Activated CD8-positive, alpha-beta T cell treated with anti-CD3 and anti-CD28 coated beads, Interleukin-2, amount 10 ng/mL, durations not matched to agents 7 days and 5 days (primary cell): ENCODE results near the gene TNFAIP3. TPM values are rescaled to one million over a fixed set of nuclear protein-coding genes. Genes with fewer than 3 reads are reported as not detected.
"Not testable (repeated sequence)": the region's sequence is repeated elsewhere in the genome, so short reads cannot be mapped to it uniquely, and the experiment has no call there.

Experiments used
- ATAC-seq: fragments of 150-1000 bp; cut with Tn5 transposase; one replicate; pipeline ENCODE4 v1.10.0; 2021; ENCODE audit warnings: moderate library complexity
- CTCF ChIA-PET: fragments of 350-600 bp; sonication (Branson Sonifier 250); formaldehyde crosslinking; loops from one replicate; lab custom pipeline; 2021; ENCODE audit warnings: antibody characterized with exemption; lab: Charles Lee
- POLR2A ChIA-PET: fragments of 350-600 bp; sonication (Branson Sonifier 250); formaldehyde crosslinking; loops from one replicate; lab custom pipeline; 2021; ENCODE audit warnings: antibody characterized with exemption; lab: Charles Lee
- DNase-seq: peaks from one replicate; pipeline ENCODE4 v3.0.0-alpha.2; 2020
- H3K27ac Mint-ChIP-seq: one replicate; pipeline ENCODE4 v1.8.0; 2021; ENCODE audit warnings: mild to moderate bottlenecking, mixed read lengths
- H3K27me3 Mint-ChIP-seq: one replicate; pipeline ENCODE4 v1.8.0; 2021; ENCODE audit warnings: low read depth, mixed read lengths
- H3K36me3 Mint-ChIP-seq: one replicate; pipeline ENCODE4 v1.8.0; 2021; ENCODE audit warnings: low read depth, mixed read lengths
- H3K4me1 Mint-ChIP-seq: one replicate; pipeline ENCODE4 v1.8.0; 2021; ENCODE audit warnings: low read depth, mixed read lengths
- H3K4me3 Mint-ChIP-seq: one replicate; pipeline ENCODE4 v1.8.0; 2021; ENCODE audit warnings: mild to moderate bottlenecking, mixed read lengths
- H3K9me3 Mint-ChIP-seq: one replicate; pipeline ENCODE4 v1.8.0; 2022; ENCODE audit warnings: mixed read lengths; ENCODE audit not compliant: insufficient read depth
- total RNA-seq, 2 experiments: library from RNA; stranded (reverse); gene quantifications; one replicate each; pipeline ENCODE4 v1.2.3, GENCODE V29; 2021

Gene TNFAIP3
- total RNA-seq, 2 experiments from 2014 or later, result 29.6 to 34.5 TPM

GRCh38 chr6:137879299-137879698, 12.2 kb downstream of the TNFAIP3 start:
- H3K4me3 Mint-ChIP-seq, result no peak overlapping the region
- H3K4me1 Mint-ChIP-seq, result peaks cover 74% of the 10 kb centered on the region
- CTCF ChIA-PET, result interaction anchor here (3.7 to 10.0 kb wide), 2 partner anchors 9 to 80 kb away, joined by 23 to 142 read pairs; partner anchors contain the start of gene TNFAIP3
- no peak overlapping the region for H3K27ac Mint-ChIP-seq
- ATAC-seq, result no peak
- DNase-seq, result no peak
- POLR2A ChIA-PET, result interaction anchor here (0.7 to 3.7 kb wide), 3 partner anchors 9 to 222 kb away, joined by 3 to 45 read pairs (median 3); no protein-coding TSS in a partner anchor
- no peaks in the 10 kb centered on the region for H3K27me3 Mint-ChIP-seq
- no peaks in the 10 kb centered on the region for H3K9me3 Mint-ChIP-seq
- peaks cover 79% of the 10 kb centered on the region for H3K36me3 Mint-ChIP-seq

GRCh38 chr6:137879885-137880745, 13.1 kb downstream of the TNFAIP3 start:
- peaks cover 77% of the 10 kb centered on the region for H3K36me3 Mint-ChIP-seq
- ChIA-PET POLR2A (interaction anchor here (0.6 to 3.7 kb wide), 5 partner anchors 10 to 1590 kb away, joined by 3 to 45 read pairs (median 4); partner anchors contain the start of gene TNFAIP3), CTCF (interaction anchor here (1.2 to 10.0 kb wide), 8 partner anchors 10 to 175 kb away, joined by 4 to 142 read pairs (median 18); partner anchors contain the start of gene TNFAIP3)
- no peaks in the 10 kb centered on the region for H3K9me3 Mint-ChIP-seq
- no peak overlapping the region for H3K4me3 Mint-ChIP-seq
- DNase-seq (no peak), ATAC-seq (peak; percentile 1)
- H3K27ac Mint-ChIP-seq, result peak overlapping the region; percentile 66
- H3K4me1 Mint-ChIP-seq, result peaks cover 69% of the 10 kb centered on the region
- H3K27me3 Mint-ChIP-seq, result no peaks in the 10 kb centered on the region

- Mint-ChIP-seq H3K27me3 (no peaks in the 10 kb centered on the region), H3K36me3 (peaks cover 73% of the 10 kb centered on the region), H3K4me1 (peaks cover 61% of the 10 kb centered on the region), H3K4me3 (peak overlapping the region; percentile 25), H3K27ac (peak overlapping the region; percentile 66), H3K9me3 (no peaks in the 10 kb centered on the region)
- CTCF ChIA-PET, result interaction anchor here (0.6 to 10.0 kb wide), 18 partner anchors 11 to 176 kb away, joined by 3 to 142 read pairs (median 4); partner anchors contain the start of gene TNFAIP3
- peak; percentile 49 for DNase-seq
- POLR2A ChIA-PET, result interaction anchor here (0.6 to 3.7 kb wide), 10 partner anchors 10 to 530 kb away, joined by 3 to 45 read pairs (median 4); partner anchors contain the start of gene TNFAIP3
- peak; percentile 10 for ATAC-seq
These were observed 13.9 kb downstream of the TNFAIP3 start for GRCh38 chr6:137880746-137881521.

- Mint-ChIP-seq H3K36me3 (peaks cover 75% of the 10 kb centered on the region), H3K4me3 (no peak overlapping the region), H3K9me3 (peaks cover under 1% of the 10 kb centered on the region), H3K27ac (peak overlapping the region; percentile 66), H3K4me1 (peaks cover 60% of the 10 kb centered on the region), H3K27me3 (no peaks in the 10 kb centered on the region)
- POLR2A ChIA-PET, result interaction anchor here (0.6 to 3.7 kb wide), 12 partner anchors 10 to 530 kb away, joined by 3 to 45 read pairs (median 4); partner anchors contain the start of gene TNFAIP3
- CTCF ChIA-PET, result interaction anchor here (0.6 to 10.0 kb wide), 20 partner anchors 11 to 177 kb away, joined by 3 to 142 read pairs (median 4); partner anchors contain the start of gene TNFAIP3
- ATAC-seq (peak; percentile 2), DNase-seq (no peak)
These were observed 14.4 kb downstream of the TNFAIP3 start for GRCh38 chr6:137881522-137881886.

- DNase-seq (no peak), ATAC-seq (peak; percentile 16)
- Mint-ChIP-seq H3K36me3 (peaks cover 74% of the 10 kb centered on the region), H3K9me3 (peaks cover 9% of the 10 kb centered on the region), H3K4me1 (peaks cover 58% of the 10 kb centered on the region), H3K4me3 (no peak overlapping the region), H3K27me3 (no peaks in the 10 kb centered on the region), H3K27ac (peak overlapping the region; percentile 67)
- CTCF ChIA-PET, result interaction anchor here (0.8 to 10.0 kb wide), 19 partner anchors 12 to 178 kb away, joined by 3 to 142 read pairs (median 5); partner anchors contain the start of gene TNFAIP3
- POLR2A ChIA-PET, result interaction anchor here (0.5 to 3.7 kb wide), 8 partner anchors 9 to 1490 kb away, joined by 3 to 45 read pairs (median 4); no protein-coding TSS in a partner anchor
These were observed 15.3 kb downstream of the TNFAIP3 start for GRCh38 chr6:137882225-137882961.

GRCh38 chr6:137883400-137884148, 16.5 kb downstream of the TNFAIP3 start:
- ATAC-seq (peak; percentile 33), DNase-seq (no peak)
- no peaks in the 10 kb centered on the region for H3K27me3 Mint-ChIP-seq
- peaks cover 67% of the 10 kb centered on the region for H3K36me3 Mint-ChIP-seq
- H3K27ac Mint-ChIP-seq, result peak overlapping the region; percentile 98
- ChIA-PET CTCF (interaction anchor here (0.7 to 10.0 kb wide), 9 partner anchors 12 to 179 kb away, joined by 3 to 142 read pairs (median 7); partner anchors contain the start of gene TNFAIP3), POLR2A (no interaction called here)
- H3K9me3 Mint-ChIP-seq, result peaks cover 14% of the 10 kb centered on the region
- H3K4me1 Mint-ChIP-seq, result peaks cover 53% of the 10 kb centered on the region
- peak overlapping the region; percentile 42 for H3K4me3 Mint-ChIP-seq

- DNase-seq, result no peak
- Mint-ChIP-seq H3K4me3 (no peak overlapping the region), H3K27ac (peak overlapping the region; percentile 68), H3K36me3 (peaks cover 64% of the 10 kb centered on the region), H3K9me3 (peaks cover 15% of the 10 kb centered on the region), H3K4me1 (peaks cover 48% of the 10 kb centered on the region), H3K27me3 (no peaks in the 10 kb centered on the region)
- ChIA-PET CTCF (interaction anchor here (0.7 to 10.0 kb wide), 7 partner anchors 12 to 180 kb away, joined by 3 to 142 read pairs (median 7); partner anchors contain the start of gene TNFAIP3), POLR2A (no interaction called here)
- ATAC-seq, result peak; percentile 22
These were observed 17.3 kb downstream of the TNFAIP3 start for GRCh38 chr6:137884149-137884909.

GRCh38 chr6:137884910-137885229, 17.8 kb downstream of the TNFAIP3 start:
- DNase-seq, H3K4me3 Mint-ChIP-seq, POLR2A ChIA-PET, ATAC-seq, H3K27me3 Mint-ChIP-seq: not testable (repeated sequence)
- peaks cover 62% of the 10 kb centered on the region for H3K36me3 Mint-ChIP-seq
- H3K4me1 Mint-ChIP-seq, result peaks cover 45% of the 10 kb centered on the region
- H3K9me3 Mint-ChIP-seq, result peaks cover 15% of the 10 kb centered on the region
- CTCF ChIA-PET, result interaction anchor here (4.7 to 10.0 kb wide), 2 partner anchors 15 to 60 kb away, joined by 29 to 142 read pairs; partner anchors contain the start of gene TNFAIP3
- peak overlapping the region; percentile 68 for H3K27ac Mint-ChIP-seq

GRCh38 chr6:137886226-137886625, 19.2 kb downstream of the TNFAIP3 start:
- POLR2A ChIA-PET, ATAC-seq, H3K27ac Mint-ChIP-seq, H3K4me3 Mint-ChIP-seq, DNase-seq, H3K27me3 Mint-ChIP-seq: not testable (repeated sequence)
- H3K4me1 Mint-ChIP-seq, result peaks cover 31% of the 10 kb centered on the region
- CTCF ChIA-PET, result interaction anchor here (2.7 kb wide), 1 partner anchor 58 kb away, joined by 9 read pairs; no protein-coding TSS in a partner anchor
- H3K9me3 Mint-ChIP-seq, result peaks cover 15% of the 10 kb centered on the region
- H3K36me3 Mint-ChIP-seq, result peaks cover 55% of the 10 kb centered on the region
